ENCODE data around the gene EXT2.

The EXT2 gene

DNA sequence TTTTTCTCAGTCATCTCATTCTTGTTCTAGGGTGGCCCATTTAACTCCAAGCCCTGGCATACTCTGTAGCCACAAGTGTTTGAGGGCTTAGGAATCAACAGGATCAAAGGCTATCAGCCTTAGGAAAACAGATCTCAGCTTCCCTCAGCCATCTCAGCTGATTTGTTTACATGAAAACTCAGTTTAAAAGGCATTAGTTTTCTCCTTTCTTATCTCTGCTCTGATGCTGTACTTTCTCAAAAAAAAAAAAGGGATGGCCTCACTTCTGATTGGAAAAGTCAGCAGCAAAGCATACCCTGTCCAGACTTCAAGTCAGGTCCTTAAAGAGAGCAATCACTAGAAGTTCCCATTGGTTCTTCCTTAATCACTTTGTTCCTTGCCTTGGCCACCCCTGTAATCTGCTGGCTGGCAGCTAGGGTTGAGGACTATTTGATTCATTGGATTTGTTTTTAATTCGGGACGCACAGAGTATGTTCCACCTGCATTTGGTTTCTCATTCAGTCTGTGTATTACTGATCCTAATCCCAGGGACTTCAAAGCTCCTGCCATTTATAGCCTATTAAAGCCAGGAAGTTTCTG lies 102.8 kb downstream of the EXT2 start:
- Histone ChIP-seq H3K27ac (no peak overlapping the region), H3K4me3 (no peak overlapping the region)
- DNase-seq (ENCODE audit: low spot score), result no peak
- TF ChIP-seq, protein P1, sequence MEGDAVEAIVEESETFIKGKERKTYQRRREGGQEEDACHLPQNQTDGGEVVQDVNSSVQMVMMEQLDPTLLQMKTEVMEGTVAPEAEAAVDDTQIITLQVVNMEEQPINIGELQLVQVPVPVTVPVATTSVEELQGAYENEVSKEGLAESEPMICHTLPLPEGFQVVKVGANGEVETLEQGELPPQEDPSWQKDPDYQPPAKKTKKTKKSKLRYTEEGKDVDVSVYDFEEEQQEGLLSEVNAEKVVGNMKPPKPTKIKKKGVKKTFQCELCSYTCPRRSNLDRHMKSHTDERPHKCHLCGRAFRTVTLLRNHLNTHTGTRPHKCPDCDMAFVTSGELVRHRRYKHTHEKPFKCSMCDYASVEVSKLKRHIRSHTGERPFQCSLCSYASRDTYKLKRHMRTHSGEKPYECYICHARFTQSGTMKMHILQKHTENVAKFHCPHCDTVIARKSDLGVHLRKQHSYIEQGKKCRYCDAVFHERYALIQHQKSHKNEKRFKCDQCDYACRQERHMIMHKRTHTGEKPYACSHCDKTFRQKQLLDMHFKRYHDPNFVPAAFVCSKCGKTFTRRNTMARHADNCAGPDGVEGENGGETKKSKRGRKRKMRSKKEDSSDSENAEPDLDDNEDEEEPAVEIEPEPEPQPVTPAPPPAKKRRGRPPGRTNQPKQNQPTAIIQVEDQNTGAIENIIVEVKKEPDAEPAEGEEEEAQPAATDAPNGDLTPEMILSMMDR (IDR thresholded peaks at IDR 0.05), result no peak

DNA sequence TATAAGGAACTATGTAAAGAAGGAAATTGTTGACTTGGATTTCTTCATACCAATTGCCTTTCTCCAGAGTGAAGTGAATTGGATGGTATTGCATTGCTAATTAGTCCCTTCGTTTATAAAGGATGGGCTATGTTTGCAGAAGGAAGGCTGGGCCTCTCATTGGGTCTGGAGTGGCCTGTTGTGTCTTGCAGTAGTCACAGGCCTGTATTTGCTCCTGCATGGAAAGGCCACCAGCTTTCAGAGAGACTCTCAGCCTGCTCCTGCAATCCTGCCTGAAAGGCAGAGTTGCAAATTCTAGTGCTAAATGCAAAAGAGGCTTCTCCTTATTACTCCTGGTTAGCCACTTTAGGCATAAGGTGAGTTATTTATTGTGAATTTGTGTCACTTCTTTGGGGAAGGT lies 103.8 kb downstream of the EXT2 start:
- TF ChIP-seq, protein P1 (IDR thresholded peaks at IDR 0.05), result no peak
- DNase-seq (ENCODE audit: low spot score), result no peak
- Histone ChIP-seq H3K27ac (no peak overlapping the region), H3K4me3 (no peak overlapping the region)

DNA sequence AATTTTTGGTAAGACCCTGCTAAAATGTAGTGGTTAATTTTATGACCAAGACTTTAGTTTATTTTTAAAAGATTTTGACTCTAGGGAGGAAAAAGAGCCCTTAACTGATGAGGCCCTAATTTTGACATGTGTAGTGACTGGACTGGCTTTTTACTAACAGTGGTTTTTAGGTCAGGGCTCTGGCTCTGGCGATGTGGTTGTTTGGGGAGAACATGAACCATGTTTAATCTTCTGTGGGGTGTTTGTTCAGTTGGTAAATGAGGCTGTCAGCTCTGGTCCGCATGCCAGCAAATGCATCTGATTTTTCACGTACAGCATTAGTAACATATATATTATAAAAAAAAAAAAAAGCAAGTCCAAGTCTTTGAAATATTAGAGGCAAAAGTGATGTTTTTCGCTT lies 104.3 kb downstream of the EXT2 start:
- H3K27ac ChIP-seq, result no peak overlapping the region
- TF ChIP-seq, protein P1 (IDR thresholded peaks at IDR 0.05), result no peak

GRCh38 chr11:44203270-44204043 lies 108.0 kb downstream of the EXT2 start:
- no peak overlapping the region for H3K4me3 ChIP-seq
- TF ChIP-seq, protein P1 (IDR thresholded peaks at IDR 0.05), result no peak
- no peak for DNase-seq (ENCODE audit: low spot score)
- H3K27ac ChIP-seq, result no peak overlapping the region

More for the DNA sequence above, 104.3 kb downstream of the EXT2 start:
- no peak overlapping the region for H3K4me3 ChIP-seq
- DNase-seq (ENCODE audit: low spot score), result no peak

DNA sequence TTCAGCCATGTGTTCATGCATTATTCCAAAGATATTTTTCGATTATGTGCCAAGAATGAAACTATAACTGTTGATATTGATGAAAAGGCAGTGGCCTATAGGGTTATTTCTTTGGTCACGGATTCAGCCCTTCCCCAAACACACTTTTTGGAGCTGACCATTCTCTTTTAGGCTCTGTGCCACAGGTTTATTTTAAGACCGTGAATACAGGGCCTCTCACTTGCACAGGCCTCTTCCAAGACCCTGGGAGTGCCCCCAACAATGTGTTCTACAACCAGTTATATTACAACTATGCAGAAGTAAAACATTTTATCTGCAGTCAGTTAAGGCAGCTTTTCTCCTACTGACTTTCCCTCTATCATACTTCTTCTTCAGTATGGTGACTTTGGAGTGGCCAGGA lies 109.9 kb downstream of the EXT2 start:
- TF ChIP-seq, protein P1 (IDR thresholded peaks at IDR 0.05), result no peak
- H3K4me3 ChIP-seq, result no peak overlapping the region
- DNase-seq (ENCODE audit: low spot score), result no peak

DNA sequence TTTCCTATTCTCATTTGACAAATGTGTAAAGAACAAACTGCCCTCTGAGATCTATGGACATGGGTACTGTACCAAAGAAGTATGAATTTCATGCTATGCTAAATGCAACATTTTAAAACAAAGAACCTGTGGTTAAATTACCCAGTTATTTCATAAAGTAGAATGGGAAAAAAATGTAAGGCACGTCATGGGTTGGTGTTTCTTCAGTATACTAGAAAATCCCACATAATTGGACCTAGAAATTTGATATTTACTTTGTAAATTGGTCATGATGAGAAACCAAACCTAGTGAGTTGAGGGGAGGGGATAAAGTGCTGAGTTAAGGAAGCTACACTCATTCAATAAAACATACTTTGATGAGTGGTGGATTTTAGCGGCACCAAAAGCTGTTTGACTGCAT lies 110.4 kb downstream of the EXT2 start:
- no peak for DNase-seq (ENCODE audit: low spot score)
- no peak overlapping the region for H3K4me3 ChIP-seq
- TF ChIP-seq, protein P1 (IDR thresholded peaks at IDR 0.05), result no peak
- H3K27ac ChIP-seq, result no peak overlapping the region

More for the DNA sequence above, 109.9 kb downstream of the EXT2 start:
- H3K27ac ChIP-seq, result no peak overlapping the region

DNA sequence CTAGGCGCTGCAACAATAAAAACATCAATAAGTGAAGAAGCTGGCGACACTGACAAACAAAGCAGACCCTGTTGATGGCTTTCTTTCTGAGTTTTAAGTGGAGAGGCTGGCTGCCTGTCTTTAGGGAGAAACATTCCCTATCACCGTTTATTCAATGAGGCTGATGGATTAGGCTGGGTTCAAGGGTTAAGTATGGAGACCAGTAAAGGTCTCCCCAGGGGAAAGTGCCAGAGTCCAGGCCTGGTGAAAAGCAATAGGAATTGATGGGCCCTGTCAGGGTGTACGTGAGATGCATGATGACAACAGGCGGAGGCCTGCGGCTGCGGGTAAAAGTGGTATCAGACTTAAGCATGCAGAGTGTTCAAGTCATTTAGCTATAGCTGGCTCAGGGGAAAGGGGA lies 111.8 kb downstream of the EXT2 start:
- DNase-seq (ENCODE audit: low spot score), result no peak
- no peak overlapping the region for H3K4me3 ChIP-seq
- TF ChIP-seq, protein P1 (IDR thresholded peaks at IDR 0.05), result no peak
- no peak overlapping the region for H3K27ac ChIP-seq

Data from coronary artery (tissue), 2 donors.